HG03066 (cell line): ENCODE measurements around the gene ANO6.

ENCODE experiments used
- ATAC-seq: cut with Tn5 transposase; IDR thresholded peaks from one replicate; pipeline ENCODE4 v1.9.1; 2021; ENCODE audit warnings: low read depth; ENCODE audit not compliant: unreplicated experiment

ANO6 gene

DNA sequence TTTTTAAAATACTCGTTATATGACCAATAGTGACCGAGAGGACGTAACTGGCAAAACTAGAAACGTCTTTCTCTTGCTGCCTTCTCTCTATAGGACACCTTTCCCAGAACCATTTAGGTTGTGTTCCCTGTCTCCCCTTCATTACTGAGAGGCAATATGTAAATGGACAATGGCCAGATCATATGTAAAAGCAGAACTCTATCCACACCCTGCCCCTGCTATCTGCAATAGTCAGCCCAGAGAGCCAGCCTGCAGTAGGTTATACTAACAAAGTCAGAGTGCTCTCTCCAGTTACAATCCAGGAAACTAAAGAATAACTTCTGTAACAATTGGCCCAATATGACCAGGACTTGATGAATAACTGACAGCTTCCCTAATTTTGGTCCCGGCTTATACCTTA lies 216.8 kb downstream of the ANO6 start:
- no peak for ATAC-seq

DNA sequence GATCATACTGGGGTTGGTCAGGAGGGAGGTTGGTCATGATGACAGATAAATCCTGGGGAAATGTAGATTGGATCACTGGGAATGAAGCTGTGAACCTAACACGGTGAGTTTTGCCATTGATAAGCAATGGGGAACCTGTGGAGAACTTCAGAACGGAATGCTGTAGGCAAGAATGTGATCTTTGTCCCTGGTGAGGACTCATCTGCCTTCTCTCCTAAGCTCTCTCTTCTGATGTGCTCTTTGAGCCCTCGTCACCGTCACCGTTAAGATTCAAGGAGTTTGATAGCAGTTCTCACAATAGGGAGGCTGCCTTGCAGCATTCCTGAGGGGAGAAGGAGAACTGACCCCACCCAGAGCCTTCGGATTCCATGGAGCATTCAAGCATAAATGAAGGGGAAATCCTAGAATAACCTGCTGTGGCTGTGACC lies 217.6 kb downstream of the ANO6 start:
- no peak for ATAC-seq

GRCh38 chr12:45434094-45434493 lies 218.2 kb downstream of the ANO6 start:
- ATAC-seq, result no peak

- no peak for ATAC-seq
These were observed 220.2 kb downstream of the ANO6 start for GRCh38 chr12:45435945-45436710.

DNA sequence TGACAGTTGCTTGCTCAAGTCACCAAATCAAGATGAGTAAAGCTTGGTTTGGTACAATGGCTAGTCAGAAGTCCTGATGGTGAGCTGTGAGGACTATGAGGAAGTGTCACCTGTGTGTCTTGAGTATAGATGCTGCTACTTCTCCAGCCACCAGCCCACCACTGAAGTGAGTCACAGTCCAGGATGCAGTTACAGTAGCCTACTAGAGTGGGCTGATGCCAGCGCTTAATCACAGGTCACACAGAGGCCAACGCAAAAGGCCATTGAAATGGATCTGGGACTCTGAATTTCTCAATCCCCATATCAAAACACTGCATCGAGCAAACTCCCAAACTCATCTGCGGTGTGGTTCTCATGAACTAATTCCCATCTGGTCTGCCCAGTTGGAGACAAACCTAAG lies 223.1 kb downstream of the ANO6 start:
- no peak for ATAC-seq

DNA sequence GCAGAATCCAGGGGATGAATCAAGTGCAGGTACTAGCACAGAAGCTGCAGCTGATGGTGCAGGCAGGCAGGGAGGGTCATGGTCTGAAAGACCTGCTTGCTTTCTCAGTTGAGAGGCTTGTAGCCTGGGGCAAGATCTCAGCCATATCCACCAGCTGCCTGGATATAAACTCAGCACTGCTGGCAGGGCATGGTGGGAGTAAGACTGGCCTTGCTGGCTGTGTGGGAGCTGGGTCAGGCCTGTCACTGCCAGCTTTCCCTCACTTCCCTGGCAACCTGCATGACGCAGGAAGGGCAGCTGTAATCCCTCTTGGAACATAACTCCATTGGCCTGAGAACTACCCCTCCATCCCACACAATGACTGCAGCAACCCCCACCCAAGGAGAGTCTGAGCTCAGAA lies 230.1 kb downstream of the ANO6 start:
- ATAC-seq, result no peak

DNA sequence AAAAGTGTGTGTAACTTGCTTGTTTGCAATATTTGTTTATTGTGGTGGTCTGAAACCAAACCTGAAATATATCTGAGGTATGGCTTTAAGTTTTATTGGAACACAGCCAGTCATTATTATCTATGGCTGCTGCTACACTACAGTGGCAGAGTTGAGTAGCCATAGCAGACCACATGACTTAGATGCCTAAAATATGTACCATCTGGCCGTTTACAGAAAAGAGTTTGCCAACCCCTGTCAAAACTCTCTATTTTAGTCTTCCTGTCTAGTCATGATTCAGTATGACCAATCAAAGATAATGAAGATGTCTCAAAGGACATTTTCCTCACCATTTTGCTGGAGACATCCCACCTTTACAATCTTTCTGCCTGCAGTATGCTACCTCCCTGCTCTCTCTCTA lies 242.3 kb downstream of the ANO6 start:
- ATAC-seq, result no peak

- no peak for ATAC-seq
These were observed 243.2 kb downstream of the ANO6 start for GRCh38 chr12:45458854-45459807.

DNA sequence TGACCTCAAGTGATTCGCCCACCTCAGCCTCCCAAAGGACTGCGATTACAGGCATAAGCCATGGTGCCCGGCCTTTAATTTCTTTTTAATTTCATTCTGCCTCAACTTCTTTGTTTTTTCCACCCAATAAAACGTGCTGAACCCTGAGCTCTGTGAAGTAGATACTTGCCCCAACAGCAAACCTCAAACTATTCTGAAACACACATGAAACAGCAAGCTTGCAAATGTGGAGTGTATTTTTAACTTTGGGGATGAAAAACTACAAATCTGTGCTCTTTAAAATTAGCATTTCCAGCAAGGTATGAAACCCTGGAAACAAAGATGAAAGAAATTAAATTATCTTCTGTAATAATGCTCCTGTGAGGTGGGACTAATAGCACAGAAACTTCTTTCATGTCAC lies 246.6 kb downstream of the ANO6 start:
- ATAC-seq, result no peak

DNA sequence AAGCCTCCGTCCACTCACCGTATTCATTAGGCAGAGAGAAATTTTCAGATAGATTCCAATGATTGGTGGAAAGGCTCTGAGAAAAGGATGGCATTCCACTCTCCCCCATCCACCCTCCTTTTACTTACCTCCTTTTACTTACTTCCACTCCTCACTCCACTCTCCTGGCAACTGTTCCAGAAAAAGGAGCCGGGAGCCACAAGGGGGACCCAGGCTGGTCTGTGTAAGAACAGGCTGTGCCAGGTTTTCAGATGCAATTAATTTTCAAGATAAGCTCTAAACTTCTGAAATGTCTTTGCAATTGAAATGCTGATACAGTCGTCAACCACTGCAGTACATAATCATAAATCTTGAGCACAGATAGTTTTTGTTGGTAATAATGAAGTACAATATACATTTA lies 248.8 kb downstream of the ANO6 start:
- ATAC-seq, result no peak

DNA sequence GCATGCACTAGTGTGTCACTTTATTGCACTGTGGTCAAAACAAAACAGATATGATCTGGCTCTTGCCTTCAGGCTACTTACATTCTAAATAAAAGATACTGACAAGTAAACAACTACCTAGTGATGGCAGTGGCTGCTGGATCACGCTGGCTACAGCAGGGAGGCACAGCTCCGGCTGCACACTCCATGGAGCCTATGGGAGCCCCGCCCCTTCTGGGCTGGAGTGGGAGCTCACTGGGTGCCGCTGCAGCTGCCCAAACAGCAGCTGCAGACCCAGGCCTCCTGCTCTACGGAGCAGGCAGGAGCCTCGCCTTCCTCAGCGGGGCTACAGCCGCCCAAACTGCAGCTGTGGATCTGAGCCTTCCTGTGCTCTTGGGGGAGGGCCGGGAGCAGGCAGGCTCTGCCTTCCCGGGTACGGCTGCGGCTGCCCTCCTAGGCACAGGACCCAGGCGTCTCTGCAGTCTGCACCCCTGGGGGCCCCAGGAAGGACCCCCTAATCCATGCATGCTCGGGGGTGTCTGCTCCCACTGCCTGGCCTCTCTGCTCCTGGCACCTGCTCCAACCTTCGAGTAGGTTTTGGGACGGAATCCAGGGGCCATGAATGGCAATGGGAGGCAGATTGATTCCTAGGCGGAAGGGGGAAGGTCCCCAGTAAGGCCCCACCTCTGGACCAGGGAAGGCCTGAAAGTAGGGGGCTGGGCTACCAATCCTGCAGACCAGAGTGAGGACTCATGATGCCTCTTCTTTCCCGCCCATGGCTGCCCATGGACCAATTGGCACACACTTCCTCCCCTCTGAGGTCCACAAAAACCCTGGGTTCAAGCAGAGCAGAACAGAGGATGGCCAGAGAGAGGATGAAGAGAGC lies 253.1 kb downstream of the ANO6 start:
- ATAC-seq, result no peak

- ATAC-seq, result no peak
These were observed 254.0 kb downstream of the ANO6 start for GRCh38 chr12:45469902-45470301.

DNA sequence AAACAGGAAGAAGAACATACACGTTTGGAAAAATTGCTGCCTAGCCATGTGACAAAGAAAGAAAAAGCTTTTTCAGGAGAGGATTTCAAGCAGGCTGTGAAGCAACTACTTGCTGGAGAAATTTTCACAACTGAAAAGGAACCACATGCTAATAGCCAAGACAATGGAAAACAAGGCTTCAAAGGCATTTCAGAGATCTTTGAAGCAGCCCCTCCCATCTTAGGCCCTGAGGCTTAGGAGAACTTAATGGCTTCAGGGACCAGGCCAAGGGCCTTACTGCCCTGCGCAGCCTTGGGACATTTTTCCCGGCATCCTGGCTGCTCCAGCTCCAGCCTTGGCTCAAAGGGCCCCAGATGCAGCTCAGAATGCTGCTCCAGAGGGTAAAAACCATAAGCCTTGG lies 257.7 kb downstream of the ANO6 start:
- no peak for ATAC-seq

DNA sequence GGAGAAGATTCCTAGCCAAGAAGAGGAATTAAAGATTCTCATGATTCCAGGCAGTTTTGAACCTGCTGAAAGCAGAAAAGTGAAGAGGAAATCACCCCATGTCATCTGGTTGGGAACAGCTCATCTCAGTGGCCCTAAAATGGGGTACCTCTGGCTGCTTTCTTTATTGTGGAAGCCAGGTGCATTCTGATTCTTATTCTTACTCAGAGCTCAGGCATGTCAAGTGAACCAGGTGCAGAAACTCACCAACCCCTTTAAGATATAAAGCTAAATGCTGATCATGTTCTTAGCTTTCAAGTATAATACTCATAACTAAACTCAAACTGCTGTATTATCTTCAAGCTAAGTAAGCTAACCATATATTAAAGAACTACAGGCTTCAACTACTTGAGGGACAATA lies 259.7 kb downstream of the ANO6 start:
- ATAC-seq, result no peak

DNA sequence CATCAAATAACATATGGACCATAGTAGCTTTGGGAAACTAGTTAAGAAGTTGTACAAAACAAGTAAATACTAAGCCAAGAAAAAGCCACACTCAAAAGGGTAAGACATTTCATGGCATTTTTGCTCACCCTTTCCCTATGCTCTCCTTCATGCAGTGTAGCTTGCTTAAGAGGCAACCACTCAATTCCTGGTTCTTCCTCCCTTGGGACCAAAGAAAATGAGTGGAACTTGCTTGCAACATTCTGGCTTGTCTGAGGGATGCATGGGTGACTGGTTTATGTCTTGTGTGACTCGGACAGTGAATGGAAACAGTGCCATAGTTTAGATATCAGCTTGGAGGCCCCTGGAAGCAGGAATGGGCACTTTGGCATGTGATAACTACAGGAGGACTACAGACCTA lies 261.6 kb downstream of the ANO6 start:
- ATAC-seq, result no peak

DNA sequence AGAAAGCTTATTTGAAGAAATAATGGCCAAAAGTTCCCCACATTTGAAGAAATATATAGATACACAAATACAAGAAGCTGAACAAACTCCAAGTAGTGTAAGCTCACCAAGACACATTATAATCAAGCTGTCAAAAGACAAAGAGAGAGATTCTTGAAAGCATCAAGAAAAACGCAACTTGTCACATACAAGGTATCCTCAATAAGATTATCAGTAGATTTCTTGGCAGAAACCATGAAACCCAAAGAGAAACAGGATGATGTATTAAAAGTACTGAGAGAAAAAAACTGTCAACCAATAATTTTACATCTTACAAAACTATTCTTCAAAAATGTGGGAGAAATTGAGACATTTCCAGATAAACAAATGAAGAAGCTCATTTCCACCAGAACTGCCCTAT lies 263.0 kb downstream of the ANO6 start:
- no peak for ATAC-seq

GRCh38 chr12:45481746-45482145 lies 265.9 kb downstream of the ANO6 start:
- no peak for ATAC-seq

- no peak for ATAC-seq
These were observed 267.7 kb downstream of the ANO6 start for GRCh38 chr12:45483571-45483970.
